NCI-H748 (cell line): ENCODE results near the gene GNG12.
A peak's percentile ranks its signal among the peaks of the same experiment; 100 is the strongest.

Experiments used
- DNase-seq: peaks from one replicate; lab custom pipeline; 2025; ENCODE audit not compliant: unreplicated experiment; lab: John Stamatoyannopoulos, UW

The GNG12 gene

DNA sequence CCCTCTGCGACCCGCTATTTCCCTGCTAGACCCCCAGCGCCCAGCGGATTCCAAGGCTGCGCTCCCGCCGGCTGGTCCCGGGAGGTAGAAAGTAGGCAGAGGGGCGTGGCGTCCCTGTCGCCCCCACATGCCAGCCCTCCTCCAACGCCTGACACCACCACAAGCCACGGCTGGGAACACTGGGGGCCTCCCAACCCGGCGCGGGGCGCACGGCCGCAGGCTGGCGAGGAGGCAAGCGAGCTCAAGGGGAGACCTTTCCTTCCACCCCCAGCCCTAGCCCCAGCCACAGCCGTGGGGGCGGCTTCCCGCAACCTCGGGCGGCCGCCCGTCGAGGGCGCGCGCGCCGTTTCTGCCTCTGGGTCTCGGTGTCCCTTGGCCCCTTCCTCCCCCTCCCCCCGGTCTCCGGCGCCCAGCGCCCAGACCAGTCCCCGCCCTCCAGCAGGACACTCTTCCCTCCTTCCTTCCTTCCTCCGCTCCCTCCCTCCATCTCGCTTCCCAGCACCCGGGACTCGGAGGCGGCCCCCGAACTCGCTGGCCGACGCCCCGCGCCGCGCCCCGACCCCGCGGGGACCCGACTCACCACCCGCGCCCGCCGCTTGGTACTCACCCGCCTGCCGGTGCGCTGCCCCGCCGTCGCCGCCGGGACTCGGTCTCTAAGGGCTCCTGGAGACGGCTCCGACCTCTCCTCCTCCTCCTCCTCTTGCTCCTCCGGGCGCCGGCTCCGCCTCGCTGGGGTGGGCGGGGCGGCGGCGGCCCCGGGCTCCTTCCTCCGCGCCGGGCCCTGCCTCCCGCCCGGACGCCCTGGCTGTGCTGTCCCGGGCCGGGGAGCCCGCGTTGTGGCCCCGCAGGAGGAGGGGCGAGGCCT lies at the start of gene GNG12:
Gene GNG12 (minus strand): TSS at position 731 of the 865 bp plus-strand sequence. CDS start 125,781 bp downstream, outside the sequence.
- DNase-seq = peak; percentile 75

DNA sequence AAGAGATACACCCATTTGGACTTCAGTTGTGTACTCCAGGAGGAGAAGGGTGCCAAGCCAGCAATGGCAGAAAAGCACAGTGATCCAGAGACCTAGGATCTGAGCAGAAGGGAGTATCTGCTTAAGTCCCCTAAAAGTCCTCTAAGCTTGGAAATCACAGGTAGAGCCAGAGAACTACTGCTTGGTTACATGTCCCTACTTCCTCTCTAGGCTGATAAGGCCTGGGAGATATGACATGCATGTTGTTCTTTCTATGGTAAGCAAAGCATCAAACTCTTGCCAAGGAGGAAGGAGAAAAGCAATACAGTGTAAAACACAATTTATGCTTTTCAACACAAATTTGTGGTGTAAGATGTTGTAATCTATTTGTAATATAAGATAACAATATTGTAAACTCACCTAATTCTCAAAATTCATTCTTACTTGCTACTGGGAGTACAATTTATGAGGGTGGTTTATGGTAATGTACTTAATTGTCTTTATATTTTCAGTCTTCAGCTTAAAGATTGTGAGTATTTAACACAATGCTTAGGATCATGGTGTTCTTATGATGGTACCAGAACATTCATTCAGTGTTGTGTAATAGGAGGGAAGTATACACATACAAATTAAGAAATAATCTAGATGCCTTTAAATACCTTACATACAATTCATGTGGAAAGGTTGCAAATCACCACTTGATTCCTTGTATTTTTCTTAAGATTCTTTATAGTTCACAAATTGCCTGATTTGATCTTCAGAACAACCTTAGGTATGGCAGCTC lies 49.1 kb upstream of the GNG12 start:
- no peak for DNase-seq

DNA sequence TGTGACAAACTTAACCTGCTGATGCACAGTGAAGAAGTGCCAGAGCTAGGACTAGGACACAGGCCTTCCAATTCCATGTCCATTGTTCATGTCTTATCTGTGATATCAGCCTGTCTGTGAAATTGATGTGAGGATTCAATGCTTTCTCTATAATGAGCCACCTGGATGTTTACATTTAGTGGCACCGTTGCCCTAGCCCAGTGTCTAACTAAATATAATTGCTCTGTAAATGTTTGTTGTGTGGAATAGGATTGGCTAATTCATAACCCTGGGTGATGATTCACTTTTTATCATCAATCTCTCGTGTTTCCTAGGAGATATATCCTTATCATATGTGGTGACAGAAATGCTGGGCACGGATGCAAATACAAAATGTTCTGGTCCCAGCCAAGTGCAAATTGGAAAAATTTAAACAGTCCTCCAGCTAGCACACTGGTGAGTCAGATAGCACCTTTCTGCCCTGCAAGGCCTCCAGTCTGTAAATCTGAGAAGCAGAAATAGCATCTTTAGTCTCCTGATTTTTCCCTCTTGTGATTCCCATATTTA lies 46.9 kb upstream of the GNG12 start:
- peak; percentile 99 for DNase-seq

DNA sequence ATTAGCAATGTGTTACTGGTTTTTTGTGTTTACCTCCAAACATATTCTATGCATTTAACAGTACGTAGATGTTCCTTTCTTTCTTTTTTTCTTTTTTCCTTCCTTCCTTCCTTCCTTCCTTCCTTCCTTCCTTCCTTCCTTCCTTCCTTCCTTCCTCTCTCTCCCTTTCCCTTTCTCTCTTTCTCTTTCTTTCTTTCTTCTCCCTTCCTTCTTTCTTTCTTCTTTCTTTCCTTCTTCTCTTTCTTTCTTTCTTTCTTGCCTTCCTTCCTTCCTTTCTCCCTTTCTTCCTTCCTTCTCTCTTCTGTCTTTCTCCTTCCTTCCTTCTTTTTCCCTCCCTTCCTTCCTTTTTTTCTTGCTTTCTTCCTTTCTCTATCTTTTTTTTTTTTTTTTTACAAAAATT lies 46.2 kb upstream of the GNG12 start:
- DNase-seq = no peak

DNA sequence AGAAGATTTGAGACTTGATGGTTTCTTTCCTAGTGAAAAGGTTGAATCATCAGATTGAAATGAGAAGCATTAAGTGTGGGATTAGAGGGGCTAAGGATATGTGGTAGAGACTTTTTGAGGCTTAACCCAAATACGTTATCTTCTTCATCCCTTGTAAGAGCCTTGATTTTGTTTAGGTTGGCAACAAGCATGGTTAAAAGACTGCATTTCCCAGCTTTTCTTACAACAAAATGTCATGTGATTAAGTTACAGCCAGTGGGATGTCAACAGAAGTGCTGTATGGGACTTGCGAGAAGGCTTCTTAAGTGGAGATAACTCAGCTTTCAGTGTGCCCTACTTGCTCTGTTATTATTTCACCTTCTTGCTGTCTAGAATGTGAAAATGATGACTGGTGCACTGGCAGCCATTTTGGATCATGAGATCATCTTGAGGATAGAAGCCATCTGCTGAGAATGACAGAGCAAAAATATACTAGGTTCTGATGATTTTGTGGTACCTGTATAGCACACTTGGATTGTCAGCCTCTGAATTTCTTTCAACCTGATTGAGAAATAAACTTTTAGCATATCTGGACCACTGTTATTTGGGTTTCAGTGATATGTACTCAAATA lies 41.3 kb upstream of the GNG12 start:
- no peak for DNase-seq

DNA sequence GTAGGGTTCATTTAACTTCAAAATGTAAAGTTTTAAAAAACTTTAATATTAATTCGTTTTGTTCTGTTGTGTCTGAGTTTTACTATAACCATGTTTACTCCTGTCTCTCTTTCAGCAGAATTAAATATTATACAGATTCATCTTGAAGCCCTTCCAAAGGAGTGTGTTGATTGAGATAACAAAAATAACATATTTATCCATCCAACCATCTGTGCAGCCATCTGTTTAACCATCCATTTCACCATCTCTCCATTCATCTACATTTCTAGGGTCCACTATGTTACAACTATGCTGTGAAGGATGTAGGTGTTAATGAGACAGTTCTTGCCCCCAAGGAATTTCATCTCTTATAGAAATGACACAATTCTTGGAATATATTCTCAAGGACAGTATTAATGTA lies 36.0 kb upstream of the GNG12 start:
- no peak for DNase-seq

DNA sequence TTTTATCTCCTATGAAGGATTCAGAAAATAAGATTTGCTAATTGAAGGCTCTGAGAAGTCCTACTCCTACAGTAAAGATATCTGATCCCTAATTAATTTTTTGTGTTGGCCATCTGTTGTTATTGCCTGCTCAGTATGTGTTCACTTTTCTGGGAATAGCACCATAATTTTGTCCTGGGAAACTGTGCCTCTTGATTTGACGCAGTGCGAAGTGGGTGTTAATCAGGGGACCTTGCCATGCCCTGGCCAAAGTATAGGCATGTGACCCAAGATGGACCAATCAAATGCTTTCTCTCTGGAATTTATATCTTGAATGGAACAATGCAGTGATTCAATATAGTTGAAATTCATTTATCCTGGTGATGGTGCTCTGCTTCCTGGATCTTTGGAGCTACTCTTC lies 30.4 kb upstream of the GNG12 start:
- no peak for DNase-seq

DNA sequence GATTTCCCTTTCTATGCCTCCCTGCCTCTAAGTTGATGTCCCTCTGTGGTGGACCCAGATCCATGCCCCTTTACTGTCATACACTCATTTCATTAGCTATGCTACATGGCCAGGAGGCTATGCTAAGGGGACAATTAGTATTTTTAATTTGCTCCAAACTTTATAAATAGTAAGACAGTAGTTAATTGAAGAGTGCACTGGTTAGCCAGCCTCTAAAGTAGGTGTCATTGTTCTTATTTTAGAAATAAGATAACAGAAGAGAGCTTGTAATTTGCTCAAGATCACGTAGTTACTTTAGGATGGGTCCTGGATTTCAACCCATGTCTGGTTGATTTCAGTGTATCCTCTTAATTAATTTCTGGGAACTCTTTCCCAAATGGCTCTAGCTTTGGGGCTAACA lies 29.4 kb upstream of the GNG12 start:
- no peak for DNase-seq

DNA sequence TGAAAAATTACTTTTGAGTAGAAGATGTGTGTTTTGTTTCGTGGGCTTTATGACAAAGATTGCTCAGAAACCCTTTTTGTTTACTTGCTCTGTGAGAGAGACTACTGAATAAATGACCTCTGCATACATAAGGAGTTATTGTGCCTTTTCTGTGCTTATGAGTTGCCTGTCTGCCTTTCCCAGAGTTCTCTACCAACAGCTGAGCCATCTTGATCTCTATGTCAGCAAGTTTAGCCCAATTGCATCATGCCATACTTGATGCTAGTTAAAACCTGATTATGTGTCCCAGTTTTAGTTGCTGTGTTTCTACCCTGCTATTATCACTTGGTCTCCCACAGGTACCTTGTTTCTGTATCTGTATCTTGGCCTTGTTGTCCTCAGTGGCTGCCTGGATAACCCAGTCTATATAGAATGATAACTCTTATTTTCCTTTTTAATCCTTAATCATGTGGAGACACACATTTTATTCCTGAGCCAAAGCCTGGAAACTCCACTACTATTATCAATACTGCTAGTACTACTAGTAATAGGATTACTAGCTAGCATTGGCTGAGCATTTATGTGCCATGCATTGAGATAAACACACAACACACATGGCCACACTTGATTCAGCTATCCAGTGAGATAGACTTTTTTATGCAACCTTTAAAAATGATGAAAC lies 28.7 kb upstream of the GNG12 start:
- DNase-seq = no peak

DNA sequence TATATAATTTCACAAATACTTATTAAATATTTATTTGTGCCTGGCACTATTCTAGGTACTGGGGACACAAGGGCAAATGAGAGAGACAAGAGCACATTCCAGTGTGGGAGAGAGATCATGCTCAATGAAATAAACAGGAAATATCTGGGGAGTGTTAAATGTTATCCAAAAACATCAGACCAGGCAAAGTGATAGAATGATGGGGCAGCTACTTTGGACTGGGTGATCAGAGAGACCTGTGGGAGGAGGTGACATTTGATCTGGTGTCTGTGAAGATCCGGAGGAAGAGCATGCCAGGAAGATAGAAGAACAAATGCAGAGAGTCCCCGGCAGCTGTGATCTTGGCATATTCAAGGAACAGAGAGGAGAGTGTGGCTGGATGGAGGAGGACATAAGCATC lies 27.5 kb upstream of the GNG12 start:
- DNase-seq = no peak

DNA sequence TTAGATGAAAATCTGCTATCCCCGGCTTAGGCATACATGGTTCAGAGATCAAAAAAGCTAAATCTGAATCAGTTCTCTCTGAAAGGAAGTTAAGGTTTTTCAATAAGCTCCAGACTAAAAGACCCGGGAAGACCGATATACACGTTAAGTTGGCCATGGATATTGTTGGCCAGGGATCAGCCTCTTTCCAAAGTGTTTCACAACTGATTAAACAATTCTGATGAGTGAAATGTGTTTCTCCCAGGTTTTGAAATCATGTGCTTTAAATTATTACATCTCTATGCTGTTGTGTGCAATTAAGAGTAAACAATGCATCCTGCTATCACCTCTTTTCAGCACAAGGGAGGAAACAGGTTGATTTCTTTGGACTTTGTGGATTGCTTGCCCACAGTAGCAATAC lies 23.7 kb upstream of the GNG12 start:
- DNase-seq = no peak

DNA sequence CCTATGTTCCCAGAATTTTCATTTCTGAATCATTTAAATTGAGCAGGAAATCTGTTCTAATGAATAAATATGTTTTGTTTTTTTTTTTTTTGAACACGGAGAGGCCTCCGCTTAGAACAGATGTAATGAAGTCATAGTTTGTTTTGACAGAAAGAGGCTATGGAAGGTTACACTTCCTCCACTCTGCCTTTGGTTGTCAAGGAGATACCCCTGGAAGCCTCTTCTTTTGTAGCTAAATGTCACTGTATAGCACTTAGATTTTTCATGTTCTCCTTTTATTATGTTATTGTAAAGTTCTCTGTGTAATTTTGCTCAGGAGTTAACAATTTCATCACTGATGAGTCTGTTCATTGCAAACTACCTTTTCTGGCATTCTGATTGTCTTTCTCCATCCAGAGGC lies 22.7 kb upstream of the GNG12 start:
- peak; percentile 81 for DNase-seq

DNA sequence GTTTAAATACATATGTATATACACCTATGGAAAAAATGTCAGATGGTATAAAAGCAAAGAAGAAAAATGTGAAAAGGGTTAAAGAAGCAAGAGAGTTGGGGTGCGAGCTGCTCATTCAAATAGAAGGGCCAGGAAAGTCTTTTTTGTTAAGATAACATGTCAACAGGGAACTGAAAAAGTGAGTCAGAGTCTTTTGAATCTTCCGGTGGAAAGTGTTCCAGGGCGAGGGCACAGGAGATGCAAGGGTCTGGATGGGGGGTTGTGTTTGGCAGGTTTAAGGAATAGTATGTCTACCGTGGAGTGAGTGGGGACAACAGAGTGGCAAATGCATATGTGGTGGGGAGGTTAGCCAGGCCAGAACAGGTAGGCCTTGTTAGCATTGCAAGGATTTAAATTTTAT lies 22.2 kb upstream of the GNG12 start:
- no peak for DNase-seq

DNA sequence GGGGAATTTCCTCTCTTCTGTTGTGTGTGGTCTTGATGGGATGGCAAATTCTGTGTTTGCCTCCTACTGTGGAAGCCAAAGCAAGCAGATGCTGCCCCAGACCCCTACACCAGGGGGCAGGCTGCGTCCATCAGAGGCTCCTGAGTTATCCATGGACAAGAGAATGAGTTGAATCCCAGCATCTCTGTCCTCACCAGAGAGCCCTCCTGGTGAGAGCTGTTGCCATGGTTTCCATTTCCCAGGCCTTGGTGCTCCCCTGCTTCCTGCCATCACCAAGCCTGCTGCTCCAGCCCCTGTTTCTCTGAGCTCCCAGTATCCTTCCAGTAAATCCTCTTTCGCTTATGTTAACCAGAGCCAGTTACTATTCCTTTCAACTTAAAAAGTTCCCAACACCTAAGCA lies 20.4 kb upstream of the GNG12 start:
- peak; percentile 97 for DNase-seq

DNA sequence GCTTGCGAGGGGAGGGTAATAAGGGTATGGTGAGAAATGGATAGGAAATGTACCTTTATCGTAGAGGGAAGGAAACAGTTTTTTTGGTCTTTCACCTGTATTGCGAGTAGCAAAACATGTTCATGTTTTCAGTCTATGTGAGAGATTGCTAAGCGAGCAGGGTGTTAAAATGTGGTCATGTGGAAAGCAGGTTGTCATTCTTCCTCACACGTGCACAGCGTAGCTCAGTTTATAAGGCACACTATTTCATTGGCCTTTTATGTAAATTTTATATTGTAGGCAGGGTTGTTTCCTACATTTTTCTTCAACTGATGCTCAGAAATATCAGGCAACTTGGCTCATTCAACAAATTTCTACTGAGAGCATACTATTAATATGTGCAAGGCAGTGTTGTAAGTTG lies 18.5 kb upstream of the GNG12 start:
- no peak for DNase-seq

DNA sequence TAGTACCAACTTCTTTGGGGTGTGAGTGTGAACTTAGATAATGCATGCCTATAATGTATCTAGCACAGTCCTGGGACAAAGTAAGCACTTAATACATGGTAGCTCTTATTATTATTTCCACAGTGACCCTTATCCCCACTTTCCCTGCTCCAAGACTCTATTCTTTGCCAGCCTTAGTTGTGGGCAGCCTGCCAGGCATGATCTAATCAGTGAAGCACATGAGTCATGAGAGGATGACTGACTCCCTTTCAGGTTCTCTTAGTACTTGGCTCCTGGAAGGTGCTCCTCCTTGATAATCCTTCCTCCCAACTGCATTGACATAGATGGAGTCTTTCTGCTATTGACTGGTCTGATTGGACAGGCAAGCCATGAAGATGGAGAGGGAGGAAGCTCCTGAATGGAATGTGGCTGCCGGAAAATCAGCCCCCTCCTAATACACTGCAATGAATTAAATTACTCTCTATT lies 17.4 kb upstream of the GNG12 start:
- no peak for DNase-seq

DNA sequence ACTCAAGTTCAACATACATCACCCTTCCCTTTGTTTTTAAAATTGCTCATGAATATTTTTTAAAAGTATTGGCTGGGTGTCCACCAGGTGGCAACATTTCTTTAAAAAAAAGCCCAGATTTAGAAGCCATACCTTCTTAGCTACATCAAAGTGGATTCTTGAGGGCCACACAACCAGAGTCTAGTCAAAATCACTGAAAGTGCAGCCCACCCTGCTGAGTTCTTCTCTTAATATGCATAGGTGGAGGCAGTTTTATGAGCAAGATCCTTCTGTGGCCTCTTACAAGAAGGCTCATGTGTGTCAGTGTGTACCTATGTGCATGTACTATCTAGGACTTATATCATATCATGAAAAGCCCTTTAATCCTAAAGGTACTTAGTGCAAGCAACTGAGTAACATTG lies 16.9 kb upstream of the GNG12 start:
- DNase-seq = peak; percentile 61

DNA sequence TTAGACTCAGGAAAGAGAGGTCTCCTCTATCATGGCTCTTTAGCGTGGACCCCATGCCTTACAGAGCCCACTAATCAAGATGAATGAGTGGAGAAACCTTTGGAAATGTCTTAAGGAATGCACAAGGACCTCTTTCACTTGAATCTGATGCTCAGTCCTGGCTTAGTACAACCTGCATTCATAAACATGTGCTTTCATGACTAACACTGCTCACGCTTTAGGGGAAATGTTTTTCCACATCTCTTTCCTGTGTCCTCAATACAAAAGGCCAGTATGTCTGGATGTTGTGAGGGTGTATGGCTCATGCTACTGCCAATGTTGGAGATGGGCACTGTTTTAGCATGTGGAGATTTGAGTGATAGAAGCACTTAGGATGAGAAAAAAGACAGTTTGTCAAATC lies 14.2 kb upstream of the GNG12 start:
- no peak for DNase-seq

DNA sequence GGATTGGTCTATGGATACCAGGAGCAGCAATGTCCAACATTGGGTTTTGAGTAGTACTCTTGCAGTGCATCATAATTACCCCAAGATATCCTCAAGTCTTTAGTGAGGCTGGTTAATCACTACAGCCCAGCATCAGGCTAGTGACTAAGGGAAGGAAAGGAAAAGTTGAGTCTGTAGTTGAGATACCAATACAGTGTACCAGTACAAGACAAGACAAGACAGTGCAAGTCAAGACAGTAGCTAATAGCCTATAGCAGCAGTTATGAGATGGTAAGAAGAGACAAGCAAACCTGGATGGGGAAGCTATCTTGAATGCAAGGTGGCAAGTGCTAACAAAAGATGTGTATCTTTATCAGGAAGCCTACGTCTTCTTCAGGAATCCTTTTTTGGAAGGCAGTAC lies 13.3 kb upstream of the GNG12 start:
- DNase-seq = no peak

DNA sequence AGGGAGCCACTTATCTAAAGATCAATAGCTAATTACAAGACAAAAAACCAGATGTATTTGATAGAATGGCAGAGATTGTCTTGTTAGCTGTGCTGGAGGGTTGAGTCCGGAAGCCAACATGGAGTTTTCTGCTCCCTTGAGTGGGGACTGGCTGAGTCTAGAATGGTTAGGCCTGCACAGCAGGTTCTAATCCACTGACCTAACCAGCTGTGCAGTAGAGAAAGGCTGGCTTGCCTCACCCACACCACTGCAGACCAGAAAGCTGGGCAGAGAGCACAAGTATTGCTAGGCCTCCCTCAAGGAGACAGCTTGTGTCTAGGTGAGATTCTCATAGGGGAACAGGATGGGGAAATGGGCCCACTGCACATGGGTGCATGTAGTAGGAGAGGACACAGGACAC lies 11.7 kb upstream of the GNG12 start:
- no peak for DNase-seq

DNA sequence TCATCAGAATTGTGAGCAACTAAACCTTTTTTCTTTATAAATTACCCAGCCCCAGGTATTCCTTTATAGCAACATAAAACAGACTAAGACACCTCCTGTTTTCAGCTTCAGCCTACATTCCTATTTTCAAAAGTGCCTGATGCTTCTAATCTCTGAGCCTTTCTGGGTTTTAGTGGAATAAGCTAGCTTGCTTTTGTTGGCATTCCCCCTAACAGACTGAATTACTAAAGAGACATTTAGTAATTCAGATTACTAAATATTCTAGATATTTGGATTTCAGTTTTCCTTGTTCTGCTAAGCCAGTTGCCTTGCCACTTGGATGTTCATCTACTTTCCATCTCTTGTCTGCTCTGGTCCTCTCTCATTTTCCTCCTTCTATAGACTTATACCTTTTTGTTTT lies 10.5 kb upstream of the GNG12 start:
- DNase-seq = no peak
